HPDE6-E6E7 (cell line): ENCODE results near the gene TSPAN12.

ENCODE experiments used
- DNase-seq: peaks from one replicate; pipeline ENCODE4 v3.0.0; 2011; ENCODE audit warnings: missing footprints; ENCODE audit errors: extremely low spot score

The TSPAN12 gene

GRCh38 chr7:120842121-120842621 is 15.8 kb downstream of the TSPAN12 start:
- DNase-seq, result no peak

DNA sequence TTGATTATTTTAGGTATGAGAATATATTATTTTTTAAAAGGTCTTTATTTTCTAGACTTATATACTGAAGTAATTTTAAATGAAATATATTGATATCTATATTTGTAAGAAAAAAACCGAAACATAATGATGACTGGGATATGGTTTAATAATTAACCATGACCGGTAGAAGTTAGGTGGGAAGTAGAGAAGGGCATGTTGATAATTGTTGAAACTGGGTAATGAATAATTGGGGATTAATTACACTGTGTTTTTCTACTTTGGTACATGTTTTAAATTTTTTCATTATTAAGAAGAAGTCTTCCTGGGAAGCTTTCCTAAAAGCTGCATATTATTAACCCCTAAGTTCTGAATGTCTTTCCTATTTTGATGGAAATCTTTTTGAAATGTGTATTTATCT is 16.3 kb downstream of the TSPAN12 start:
- DNase-seq, result no peak

- DNase-seq, result no peak
Measured at GRCh38 chr7:120838281-120838682, 19.7 kb downstream of the TSPAN12 start.

- DNase-seq, result no peak
Measured at GRCh38 chr7:120837599-120837998, 20.3 kb downstream of the TSPAN12 start.

- DNase-seq, result no peak
Measured at GRCh38 chr7:120836556-120837115, 21.3 kb downstream of the TSPAN12 start.

- no peak for DNase-seq
Measured at GRCh38 chr7:120834726-120835125, 23.2 kb downstream of the TSPAN12 start.

- DNase-seq, result no peak
Measured at GRCh38 chr7:120833546-120833945, 24.4 kb downstream of the TSPAN12 start.

GRCh38 chr7:120832803-120833202 is 25.1 kb downstream of the TSPAN12 start:
- DNase-seq, result no peak

DNA sequence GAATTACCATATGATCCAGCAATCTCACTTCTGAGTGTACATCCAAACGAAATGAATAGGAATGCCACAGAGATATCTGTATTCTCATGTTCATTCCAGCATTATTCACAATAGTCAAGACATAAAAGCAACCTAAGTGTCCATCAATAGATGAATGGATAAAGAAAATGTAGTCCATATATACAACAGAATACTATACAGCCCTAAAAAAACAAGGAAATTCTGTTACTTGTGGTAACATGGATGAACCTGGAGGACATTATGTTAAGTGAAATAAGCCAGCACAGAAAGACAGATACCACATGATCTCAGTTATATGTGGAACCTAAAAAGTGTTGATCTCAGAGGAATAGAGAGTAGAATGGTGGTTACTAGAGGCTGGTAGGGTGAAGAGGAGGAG is 26.7 kb downstream of the TSPAN12 start:
- DNase-seq, result no peak

DNA sequence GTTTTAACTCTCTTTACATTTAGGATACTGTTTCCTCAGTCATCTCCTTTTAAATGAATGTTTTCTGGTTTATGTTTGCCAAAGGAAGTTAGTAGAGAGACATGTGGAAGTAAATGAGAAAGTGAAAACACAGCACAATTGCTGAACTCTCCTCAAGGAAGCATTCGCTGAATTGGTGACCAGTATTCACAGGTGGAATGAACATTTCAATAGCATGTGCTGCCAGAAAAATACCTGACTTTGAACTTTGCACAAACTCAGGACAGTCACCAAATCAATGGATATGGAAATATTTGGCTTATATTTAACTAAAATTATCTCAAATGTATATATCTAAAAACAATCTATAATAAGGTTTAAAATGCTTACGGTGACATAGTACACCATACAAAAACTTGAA is 28.5 kb downstream of the TSPAN12 start:
- DNase-seq, result no peak

- no peak for DNase-seq
Measured at GRCh38 chr7:120828528-120828927, 29.4 kb downstream of the TSPAN12 start.

DNA sequence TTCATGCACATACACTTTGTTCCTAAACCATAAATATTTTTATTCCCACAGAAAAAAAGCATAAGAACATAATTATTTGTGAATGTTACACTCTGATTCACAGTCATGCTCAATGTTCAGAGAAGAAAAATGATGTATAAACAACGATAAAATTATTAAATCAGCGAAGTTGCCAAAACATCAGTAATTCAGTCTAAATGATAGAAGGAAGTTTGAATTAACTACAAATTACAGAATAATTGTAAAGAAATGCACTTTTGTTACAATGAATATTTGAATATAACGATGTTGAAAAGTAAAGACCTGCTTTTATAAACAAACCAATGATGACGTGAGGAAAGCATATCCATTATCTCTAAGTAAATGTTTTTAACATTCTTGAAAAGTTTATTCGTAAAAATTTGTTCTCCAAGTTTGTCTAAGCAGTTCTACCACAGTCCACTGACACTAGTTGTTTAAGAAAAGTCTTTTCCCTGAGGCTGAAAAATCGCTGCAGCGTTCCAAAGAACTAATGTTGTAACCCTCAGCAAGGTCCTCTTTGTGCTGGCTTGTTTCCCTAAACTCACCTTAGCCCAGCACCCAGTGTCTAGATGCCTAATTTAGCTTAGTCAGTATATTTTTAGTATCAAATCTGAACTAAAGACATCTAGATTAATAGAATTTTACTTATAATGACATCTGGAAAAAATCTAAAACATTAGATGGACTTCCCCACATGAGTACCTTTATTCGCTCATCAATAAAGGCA is 30.4 kb downstream of the TSPAN12 start:
- no peak for DNase-seq

DNA sequence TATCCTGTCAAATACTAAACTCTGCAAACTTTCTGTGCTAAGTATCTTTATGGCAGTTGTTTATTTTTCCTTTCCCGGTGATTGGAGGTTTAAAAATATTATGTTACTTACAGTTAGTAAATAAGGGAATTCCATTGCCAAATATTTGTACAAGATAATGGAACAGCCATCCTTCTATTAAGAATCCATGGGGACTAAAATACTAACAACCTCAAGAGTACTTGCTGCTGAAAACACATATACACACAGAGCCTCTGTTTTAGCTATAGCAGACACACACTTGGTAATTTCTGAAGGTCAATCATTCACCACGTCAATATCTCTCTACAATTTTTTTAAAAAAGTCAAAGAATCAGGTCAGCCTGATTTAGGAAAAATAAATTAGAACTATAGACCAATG is 32.4 kb downstream of the TSPAN12 start:
- no peak for DNase-seq

DNA sequence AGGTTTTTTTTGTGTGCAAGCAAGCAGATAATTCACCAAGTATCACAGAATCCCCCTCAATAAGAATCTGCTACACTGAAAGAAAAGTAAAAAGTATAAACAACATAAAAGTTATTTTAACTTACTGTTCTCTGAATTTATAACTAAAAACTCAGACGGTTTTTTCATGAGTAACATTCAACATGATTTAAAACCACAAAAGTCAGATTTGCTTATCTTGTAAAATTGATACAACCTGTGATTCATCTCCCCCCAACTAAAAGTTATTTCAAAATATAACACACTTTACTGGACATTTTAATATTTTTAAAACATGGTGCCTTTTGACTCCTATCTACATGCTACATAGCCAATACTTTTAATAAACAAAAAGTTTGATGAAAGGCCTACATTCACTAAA is 32.8 kb downstream of the TSPAN12 start:
- no peak for DNase-seq

GRCh38 chr7:120819861-120820260 is 38.1 kb downstream of the TSPAN12 start:
- DNase-seq, result no peak

DNA sequence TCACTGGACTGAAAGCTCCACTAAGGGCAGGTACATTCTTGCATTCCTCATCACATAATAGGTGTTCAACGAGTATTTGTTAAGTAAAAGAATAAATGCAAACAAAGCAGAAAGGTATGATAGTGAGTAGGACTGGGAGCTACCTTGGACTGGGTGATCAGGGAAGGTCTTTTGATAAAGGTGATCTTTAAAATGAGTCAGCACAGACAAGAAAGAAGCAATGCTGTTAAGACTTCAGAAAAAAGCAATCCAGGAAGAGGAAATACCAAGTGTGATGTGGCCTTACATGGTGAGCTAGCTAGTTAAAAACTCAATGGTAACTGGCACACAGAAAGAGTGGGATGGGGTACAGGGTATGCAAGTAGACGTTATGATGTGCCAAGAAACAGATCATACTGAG is 40.1 kb downstream of the TSPAN12 start:
- no peak for DNase-seq

GRCh38 chr7:120814253-120814939 is 43.5 kb downstream of the TSPAN12 start:
- DNase-seq, result no peak

DNA sequence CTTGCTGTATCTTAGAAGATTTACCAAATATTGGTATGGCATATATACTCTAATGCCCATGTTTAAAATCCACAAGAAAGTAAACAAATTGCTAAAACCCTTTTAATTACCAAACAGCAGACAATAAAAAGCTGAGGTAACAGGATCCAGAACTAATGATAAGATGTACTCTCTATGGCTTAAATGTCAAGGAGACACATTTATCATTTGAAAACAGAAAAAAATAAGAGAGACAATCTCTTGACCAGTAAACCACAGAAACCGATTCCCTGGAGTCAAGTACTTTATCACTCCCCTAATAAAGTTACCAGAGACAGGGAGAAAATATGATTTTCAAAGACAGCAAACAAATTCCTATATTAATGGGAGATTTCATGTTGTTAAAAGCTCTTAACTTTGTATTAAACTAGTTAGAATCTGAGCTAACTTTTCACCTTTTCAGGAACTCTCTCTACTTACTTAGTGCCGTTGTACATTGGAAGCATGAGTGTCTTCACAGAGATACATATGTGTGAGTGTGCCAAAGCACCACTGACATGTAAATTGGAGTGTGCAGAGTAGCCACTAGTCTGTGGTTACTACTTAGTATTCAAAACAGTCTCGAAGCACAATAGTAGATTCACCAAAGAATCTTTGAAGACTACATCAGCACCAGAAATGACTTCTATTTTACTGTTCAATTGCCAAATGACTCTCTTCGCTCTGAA is 44.2 kb downstream of the TSPAN12 start:
- no peak for DNase-seq

DNA sequence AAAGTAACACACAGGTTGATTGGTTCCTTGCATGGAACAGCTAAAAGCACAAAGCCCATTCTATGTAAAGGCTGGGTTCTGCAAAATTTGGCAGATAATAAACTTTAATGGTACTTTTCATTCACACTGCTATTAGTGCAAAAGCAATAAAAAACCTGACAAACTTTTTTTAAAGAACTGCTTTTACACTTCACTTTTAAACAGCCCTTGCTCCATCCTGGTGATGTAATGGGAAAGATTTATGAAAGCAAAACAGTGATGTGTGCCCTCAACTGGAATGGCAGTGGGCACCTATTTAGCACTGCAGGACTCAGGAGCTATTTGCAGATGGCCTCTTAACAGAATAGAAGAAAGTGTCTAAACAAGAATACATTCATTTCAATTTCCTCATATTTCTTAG is 44.9 kb downstream of the TSPAN12 start:
- no peak for DNase-seq

GRCh38 chr7:120809260-120809659 is 48.7 kb downstream of the TSPAN12 start:
- no peak for DNase-seq

DNA sequence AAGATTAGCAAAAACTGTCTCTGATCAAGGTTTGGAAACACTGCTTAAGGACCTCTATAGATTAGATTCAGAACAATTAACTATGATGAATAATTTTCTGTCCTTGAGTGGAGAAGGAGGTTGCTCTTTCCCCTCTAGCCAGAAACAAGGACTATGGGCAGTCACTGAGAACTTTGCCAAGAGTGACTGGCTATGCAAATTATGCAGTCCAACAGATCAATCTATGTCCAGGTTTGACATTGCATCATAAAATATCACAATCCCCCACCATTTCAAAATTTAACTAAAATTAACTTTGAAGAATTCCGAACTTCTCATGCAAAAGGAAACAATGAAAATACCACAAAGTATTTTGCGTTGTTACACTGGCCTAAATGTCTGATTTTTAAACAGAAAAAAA is 50.6 kb downstream of the TSPAN12 start:
- no peak for DNase-seq

DNA sequence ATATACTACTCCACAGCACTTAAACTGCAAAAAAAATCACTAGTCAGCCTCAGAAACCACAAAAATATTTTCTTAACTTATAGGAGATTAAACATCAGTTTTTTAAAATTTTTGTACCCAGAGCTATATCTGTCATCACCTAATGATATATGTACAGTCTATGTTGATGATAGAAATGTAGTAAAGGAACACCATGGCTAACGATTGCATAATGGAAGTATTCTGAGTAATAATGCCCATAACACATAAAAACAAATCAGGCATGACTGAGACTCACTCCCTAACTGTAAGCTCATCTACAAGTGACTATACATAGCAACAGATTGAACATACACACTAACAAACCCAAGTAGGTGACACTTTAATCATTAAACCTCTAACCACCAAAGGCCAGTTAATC is 51.3 kb downstream of the TSPAN12 start:
- no peak for DNase-seq
